Neural cell (in vitro differentiated cells): ENCODE measurements around the gene ADGRD1. TPM values are rescaled to one million over a fixed set of nuclear protein-coding genes. Genes with fewer than 3 reads are reported as not detected.

Experiments
- H2AFZ ChIP-seq: fragments of 200-600, 300-800 bp; sonication (generic), shearing (Covaris generic); 2 replicates; pipeline ENCODE4 v1.6.0; 2014; ENCODE audit warnings: low read depth, mild to moderate bottlenecking, antibody characterized with exemption, low read length, moderate library complexity
- H3F3A ChIP-seq: fragments of 200-600 bp; shearing (Covaris generic); 2 replicates; pipeline ENCODE4 v1.6.1; 2016; ENCODE audit warnings: mild to moderate bottlenecking, moderate library complexity, mixed read lengths, antibody characterized with exemption, low read length; ENCODE audit not compliant: insufficient read depth, poor library complexity, severe bottlenecking
- H3K27ac ChIP-seq: fragments of 200-600, 300-800 bp; sonication (generic), shearing (Covaris generic); 2 replicates; pipeline ENCODE4 v1.5.1; 2014; ENCODE audit warnings: mild to moderate bottlenecking, low read length, moderate library complexity
- H3K27me3 ChIP-seq: fragments of 300-800, 200-600 bp; sonication (generic), shearing (Covaris generic); 2 replicates; pipeline ENCODE4 v1.6.0; 2014; ENCODE audit warnings: mild to moderate bottlenecking, low read depth, low read length, moderate library complexity; ENCODE audit not compliant: insufficient read depth
- H3K36me3 ChIP-seq: fragments of 300-800, 200-600 bp; sonication (generic), shearing (Covaris generic); 2 replicates; pipeline ENCODE4 v1.5.1; 2014; ENCODE audit warnings: mild to moderate bottlenecking, antibody characterized with exemption, low read length, moderate library complexity; ENCODE audit not compliant: insufficient read depth
- H3K4me2 ChIP-seq: fragments of 300-800, 200-600 bp; sonication (generic), shearing (Covaris generic); 2 replicates; pipeline ENCODE4 v1.6.0; 2014; ENCODE audit warnings: mild to moderate bottlenecking, low read length
- H3K4me3 ChIP-seq: fragments of 300-800, 200-600 bp; sonication (generic), shearing (Covaris generic); 2 replicates; pipeline ENCODE4 v1.5.1; 2014; ENCODE audit warnings: mild to moderate bottlenecking, low read length, moderate library complexity
- H3K79me2 ChIP-seq: fragments of 200-600 bp; shearing (Covaris generic); replicated peaks from 2 replicates; pipeline ENCODE4 v1.6.0; 2014; ENCODE audit warnings: mild to moderate bottlenecking, low read length, moderate library complexity; ENCODE audit not compliant: insufficient read depth
- H3K9ac ChIP-seq: fragments of 300-800, 200-600 bp; sonication (generic), shearing (Covaris generic); 2 replicates; pipeline ENCODE4 v1.6.1; 2016; ENCODE audit warnings: mild to moderate bottlenecking, low read length, mixed read lengths
- H3K9me2 ChIP-seq: fragments of 200-600 bp; shearing (Covaris generic); 2 replicates; pipeline ENCODE4 v1.6.1; 2016; ENCODE audit warnings: mild to moderate bottlenecking, low read length, mixed read lengths; ENCODE audit not compliant: insufficient read depth
- H3K9me3 ChIP-seq: fragments of 200-600, 300-800 bp; sonication (generic), shearing (Covaris generic); 2 replicates; pipeline ENCODE4 v1.6.1; 2016; ENCODE audit warnings: mild to moderate bottlenecking, mixed run types, low read length, moderate library complexity, mixed read lengths
- H4K20me1 ChIP-seq: fragments of 200-600 bp; shearing (Covaris generic); 2 replicates; pipeline ENCODE4 v1.6.1; 2016; ENCODE audit warnings: mild to moderate bottlenecking, mixed run types; ENCODE audit not compliant: insufficient read depth
- EP300 ChIP-seq: fragments of 450-650 bp; conservative IDR thresholded peaks from 2 replicates; pipeline ENCODE4 v1.6.1; 2014; ENCODE audit warnings: antibody characterized with exemption, mild to moderate bottlenecking, moderate library complexity; ENCODE audit not compliant: poor library complexity, severe bottlenecking
- EZH2 ChIP-seq: fragments of 200-600, 300-800 bp; shearing (Covaris generic), sonication (generic); IDR thresholded peaks from 2 replicates; pipeline ENCODE4 v1.6.1; 2014; ENCODE audit warnings: antibody characterized with exemption, low read length, borderline replicate concordance, mild to moderate bottlenecking; ENCODE audit not compliant: insufficient read depth, poor library complexity, severe bottlenecking
- MXI1 ChIP-seq: fragments of 450-650 bp; conservative IDR thresholded peaks from 2 replicates; pipeline ENCODE4 v1.6.1; 2014; ENCODE audit warnings: antibody characterized with exemption, mild to moderate bottlenecking; ENCODE audit not compliant: poor library complexity, severe bottlenecking
- POLR2AphosphoS5 ChIP-seq: IDR thresholded peaks from 2 replicates; pipeline ENCODE4 v1.6.1; 2012
- RAD21 ChIP-seq: fragments of 450-650 bp; conservative IDR thresholded peaks from 2 replicates; pipeline ENCODE4 v1.6.1; 2014; ENCODE audit warnings: antibody characterized with exemption, mild to moderate bottlenecking, moderate library complexity
- REST ChIP-seq: IDR thresholded peaks from 2 replicates; pipeline ENCODE4 v1.6.1; 2012; ENCODE audit warnings: borderline replicate concordance
- SMC3 ChIP-seq: fragments of 450-650 bp; conservative IDR thresholded peaks from 2 replicates; pipeline ENCODE4 v1.6.1; 2014; ENCODE audit warnings: antibody characterized with exemption, mild to moderate bottlenecking, moderate library complexity; ENCODE audit not compliant: poor library complexity
- TAF1 ChIP-seq: IDR thresholded peaks from 2 replicates; pipeline ENCODE4 v1.6.1; 2012; ENCODE audit warnings: low read depth
- polyA plus RNA-seq: library from polyadenylated mRNA; depleted of rRNA; stranded (reverse); fragments of >200 nt; gene quantifications from 2 replicates; pipeline ENCODE4 v1.2.3, GENCODE V29; 2014
- TF ChIP-seq, protein P1 (sequence below): fragments of 450-650 bp; IDR thresholded peaks from 2 replicates; pipeline ENCODE4 v1.5.1; 2014; ENCODE audit warnings: antibody characterized with exemption, mild to moderate bottlenecking, moderate library complexity; ENCODE audit not compliant: poor library complexity, severe bottlenecking

The ADGRD1 gene
- polyA plus RNA-seq, 1 donor from 2014 or later, result 1.7 TPM

GRCh38 chr12:130992448-130992847 is 38.7 kb downstream of the ADGRD1 start:
- Histone ChIP-seq H3F3A (no peaks in the 10 kb centered on the region), H3K36me3 (no peaks in the 10 kb centered on the region), H3K79me2 (no peaks in the 10 kb centered on the region), H2AFZ (no peak overlapping the region), H3K27ac (no peak overlapping the region), H3K9me3 (no peaks in the 10 kb centered on the region), H3K9ac (no peak overlapping the region), H3K9me2 (no peaks in the 10 kb centered on the region), H3K27me3 (no peaks in the 10 kb centered on the region), H3K4me3 (no peak overlapping the region), H4K20me1 (no peaks in the 10 kb centered on the region), H3K4me2 (no peak overlapping the region)
- TF ChIP-seq, protein P1, sequence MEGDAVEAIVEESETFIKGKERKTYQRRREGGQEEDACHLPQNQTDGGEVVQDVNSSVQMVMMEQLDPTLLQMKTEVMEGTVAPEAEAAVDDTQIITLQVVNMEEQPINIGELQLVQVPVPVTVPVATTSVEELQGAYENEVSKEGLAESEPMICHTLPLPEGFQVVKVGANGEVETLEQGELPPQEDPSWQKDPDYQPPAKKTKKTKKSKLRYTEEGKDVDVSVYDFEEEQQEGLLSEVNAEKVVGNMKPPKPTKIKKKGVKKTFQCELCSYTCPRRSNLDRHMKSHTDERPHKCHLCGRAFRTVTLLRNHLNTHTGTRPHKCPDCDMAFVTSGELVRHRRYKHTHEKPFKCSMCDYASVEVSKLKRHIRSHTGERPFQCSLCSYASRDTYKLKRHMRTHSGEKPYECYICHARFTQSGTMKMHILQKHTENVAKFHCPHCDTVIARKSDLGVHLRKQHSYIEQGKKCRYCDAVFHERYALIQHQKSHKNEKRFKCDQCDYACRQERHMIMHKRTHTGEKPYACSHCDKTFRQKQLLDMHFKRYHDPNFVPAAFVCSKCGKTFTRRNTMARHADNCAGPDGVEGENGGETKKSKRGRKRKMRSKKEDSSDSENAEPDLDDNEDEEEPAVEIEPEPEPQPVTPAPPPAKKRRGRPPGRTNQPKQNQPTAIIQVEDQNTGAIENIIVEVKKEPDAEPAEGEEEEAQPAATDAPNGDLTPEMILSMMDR, result no peak
- TF ChIP-seq MXI1 (no peak), REST (no peak), POLR2AphosphoS5 (no peak), SMC3 (no peak), EP300 (no peak), TAF1 (no peak), RAD21 (no peak), EZH2 (no peak)

GRCh38 chr12:130992979-130993538 is 39.4 kb downstream of the ADGRD1 start:
- Histone ChIP-seq H3K36me3 (no peaks in the 10 kb centered on the region), H3F3A (no peaks in the 10 kb centered on the region), H4K20me1 (no peaks in the 10 kb centered on the region), H3K9ac (no peak overlapping the region), H3K79me2 (no peaks in the 10 kb centered on the region), H3K9me3 (no peaks in the 10 kb centered on the region), H3K9me2 (no peaks in the 10 kb centered on the region), H3K27ac (no peak overlapping the region), H3K4me3 (no peak overlapping the region), H2AFZ (no peak overlapping the region), H3K4me2 (no peak overlapping the region), H3K27me3 (no peaks in the 10 kb centered on the region)
- TF ChIP-seq SMC3 (no peak), MXI1 (no peak), EP300 (no peak), TAF1 (no peak), POLR2AphosphoS5 (no peak), RAD21 (no peak), REST (no peak)
- TF ChIP-seq, protein P1, result no peak
